ENCODE data around the gene RND3. TPM values are rescaled to one million over a fixed set of nuclear protein-coding genes. Genes with fewer than 3 reads are reported as not detected.

RND3 gene
- total RNA-seq, 1 donor from 2014 or later, result 92.8 TPM

DNA sequence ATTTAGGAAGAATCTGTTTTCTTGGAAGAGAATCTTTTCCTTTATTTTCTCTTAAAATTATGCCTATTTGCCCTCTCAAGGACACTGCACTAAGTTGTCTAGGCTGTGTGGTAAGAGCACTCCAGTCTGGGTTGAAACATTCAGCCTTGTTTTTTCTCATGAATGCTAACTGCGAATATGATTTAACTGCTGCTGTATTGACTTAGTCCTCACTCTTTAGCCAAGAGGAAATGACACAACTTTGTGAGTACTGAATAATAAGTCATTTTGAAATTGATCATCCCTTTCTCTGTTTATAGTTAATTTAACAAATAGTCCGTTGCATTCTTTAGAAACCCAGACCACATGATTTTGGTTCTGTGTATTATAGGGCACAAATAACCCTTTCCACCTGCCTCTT is 4.5 kb upstream of the RND3 start:
- no peak for DNase-seq

DNA sequence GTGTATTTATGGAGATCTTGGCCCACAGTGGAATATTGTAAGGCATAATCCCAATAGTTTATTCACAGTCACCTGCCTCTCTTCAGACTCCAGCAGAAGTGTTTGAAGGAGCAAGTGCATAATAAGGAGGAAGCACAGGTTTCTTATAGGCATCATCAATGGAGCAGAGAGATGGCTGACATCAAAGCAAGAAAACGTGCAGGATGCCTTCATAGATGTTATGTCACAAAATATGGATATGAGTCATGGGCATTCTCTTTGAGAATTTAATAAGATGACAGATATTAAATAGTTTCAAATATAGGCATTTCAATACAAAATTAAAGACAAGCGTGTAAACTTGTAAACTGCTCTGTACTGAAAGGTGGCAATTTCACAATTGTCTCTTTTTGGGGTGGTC is 4.0 kb upstream of the RND3 start:
- no peak for DNase-seq

DNA sequence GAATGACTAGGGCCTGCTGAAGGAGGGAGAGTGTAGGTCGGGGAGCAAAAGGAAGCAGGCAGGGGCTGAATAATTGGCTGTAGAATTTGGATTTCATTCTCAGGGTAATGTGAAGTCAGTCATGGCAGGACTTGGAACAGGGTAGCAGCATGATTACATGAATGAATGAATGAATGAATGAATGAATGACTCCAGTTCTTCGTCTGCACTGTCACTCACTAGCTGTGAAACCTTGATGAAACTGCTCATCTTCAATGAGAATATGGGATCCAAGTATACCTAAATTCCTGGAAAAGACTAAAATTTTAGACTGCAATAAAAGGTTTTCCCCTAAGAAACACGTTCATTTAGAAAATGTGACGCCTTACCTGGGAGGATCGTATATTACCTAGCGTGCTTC is 3.0 kb upstream of the RND3 start:
- no peak for DNase-seq

DNA sequence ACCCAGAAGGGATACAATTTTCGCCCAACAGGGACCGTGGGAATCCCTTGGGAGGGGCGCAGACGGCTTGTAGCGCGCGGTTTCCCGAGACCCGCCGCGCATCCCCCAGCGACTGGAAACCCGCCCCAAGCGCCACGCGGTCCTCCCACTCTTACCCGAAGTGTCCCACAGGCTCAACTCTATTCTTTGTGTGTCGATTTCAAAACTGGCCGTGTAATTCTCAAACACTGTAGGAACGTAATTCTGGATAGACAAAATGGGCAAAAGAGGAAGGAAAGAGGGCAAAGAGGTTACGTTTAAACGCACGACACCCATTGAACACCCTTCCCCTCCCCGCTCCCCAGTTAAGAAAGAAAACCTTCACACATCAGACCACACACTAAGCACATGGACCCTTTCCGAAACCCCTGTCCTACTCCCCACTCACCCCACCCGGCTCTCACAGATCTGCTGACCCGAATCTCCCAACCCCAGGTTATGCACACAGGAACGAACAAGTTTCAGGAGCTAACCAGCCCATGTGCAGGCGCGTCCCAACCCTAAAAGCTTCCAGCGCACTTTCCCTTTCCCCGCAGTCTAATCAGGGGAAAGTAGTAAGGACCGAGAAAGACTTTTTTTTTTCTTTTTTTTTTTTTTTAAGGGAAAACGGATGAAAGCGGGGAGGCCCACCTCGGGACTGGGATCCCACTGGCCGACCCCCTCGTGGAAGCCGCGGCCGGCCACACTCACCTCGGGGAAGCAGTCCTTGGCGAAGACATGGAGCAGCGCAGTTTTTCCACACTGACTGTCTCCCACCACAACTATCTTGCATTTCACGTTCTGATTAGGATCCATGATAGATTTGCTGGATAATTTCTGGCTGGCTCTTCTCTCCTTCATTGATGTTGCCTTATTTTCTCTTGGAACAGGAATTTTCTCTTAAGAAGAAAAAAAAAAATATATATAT is 655 bp downstream of the RND3 start:
- DNase-seq, result peak; percentile 55

DNA sequence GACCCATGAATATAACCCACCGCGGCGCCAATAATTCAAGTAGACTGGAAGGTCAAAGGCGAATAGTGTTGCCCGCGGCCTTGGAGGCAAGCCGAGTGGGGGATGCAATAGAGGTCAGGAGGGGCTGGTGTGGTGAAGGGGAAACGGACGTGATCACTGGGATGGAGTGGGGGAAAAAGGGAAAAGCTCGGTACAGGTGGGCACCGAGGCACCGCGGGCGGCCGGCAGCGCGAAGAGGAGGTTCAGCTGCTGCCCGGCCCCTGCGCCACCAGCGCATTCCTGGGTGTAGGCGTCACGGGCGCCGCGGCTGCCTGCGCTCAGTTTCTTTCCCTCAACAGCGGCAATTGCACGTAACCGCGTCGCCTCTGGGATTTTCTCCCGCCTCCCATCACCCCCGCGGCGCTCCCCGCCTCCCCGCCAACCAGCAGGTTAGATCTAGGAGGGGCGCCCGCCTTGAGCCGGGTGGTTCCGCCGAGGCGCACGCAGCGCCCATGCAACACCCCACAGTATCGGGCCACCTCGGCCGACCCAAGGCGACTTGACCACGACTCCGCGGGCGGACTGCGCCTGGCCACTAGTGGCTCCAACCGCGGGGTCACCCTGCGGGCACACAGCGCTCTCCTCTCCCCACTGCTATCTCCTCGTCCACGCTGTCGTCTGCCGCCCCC is 1.5 kb downstream of the RND3 start:
- DNase-seq, result peak; percentile 34

DNA sequence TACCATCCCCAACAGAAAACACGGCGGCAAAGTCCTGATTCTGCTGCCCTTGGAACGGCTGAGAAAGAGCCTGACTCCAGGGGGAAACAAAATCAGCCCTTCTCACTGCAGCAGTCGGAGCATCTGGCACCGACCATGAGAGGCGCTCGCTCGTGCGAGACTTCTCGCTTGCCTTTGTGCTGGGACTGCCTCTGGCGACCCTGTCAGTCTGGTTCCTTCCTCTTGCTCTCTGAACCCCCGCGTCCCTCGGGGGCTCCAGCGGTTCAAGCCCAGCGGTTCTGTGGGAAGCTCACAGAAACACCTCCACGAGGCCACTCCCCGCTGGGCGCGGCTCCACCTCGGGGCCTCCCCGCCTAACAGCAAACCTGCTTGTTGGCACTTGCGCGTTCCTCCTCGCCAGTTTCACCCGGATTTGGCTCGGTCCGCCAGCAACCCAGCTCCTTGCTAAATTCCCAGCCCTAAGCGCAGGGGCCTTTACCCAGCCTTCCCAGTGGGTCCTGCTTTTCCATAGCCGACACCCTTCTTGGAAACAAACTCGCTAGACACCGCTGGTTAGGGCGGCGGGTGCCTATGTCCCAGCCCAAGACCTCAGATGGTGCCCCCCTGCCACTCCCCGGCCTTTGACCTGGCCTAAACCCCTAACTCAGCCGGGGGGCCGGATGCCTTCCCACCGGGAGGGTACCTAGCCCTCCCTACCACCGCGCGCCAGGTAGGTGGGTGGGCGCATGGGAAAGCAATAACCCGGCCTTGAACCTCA is 2.2 kb downstream of the RND3 start:
- DNase-seq, result peak; percentile 87

DNA sequence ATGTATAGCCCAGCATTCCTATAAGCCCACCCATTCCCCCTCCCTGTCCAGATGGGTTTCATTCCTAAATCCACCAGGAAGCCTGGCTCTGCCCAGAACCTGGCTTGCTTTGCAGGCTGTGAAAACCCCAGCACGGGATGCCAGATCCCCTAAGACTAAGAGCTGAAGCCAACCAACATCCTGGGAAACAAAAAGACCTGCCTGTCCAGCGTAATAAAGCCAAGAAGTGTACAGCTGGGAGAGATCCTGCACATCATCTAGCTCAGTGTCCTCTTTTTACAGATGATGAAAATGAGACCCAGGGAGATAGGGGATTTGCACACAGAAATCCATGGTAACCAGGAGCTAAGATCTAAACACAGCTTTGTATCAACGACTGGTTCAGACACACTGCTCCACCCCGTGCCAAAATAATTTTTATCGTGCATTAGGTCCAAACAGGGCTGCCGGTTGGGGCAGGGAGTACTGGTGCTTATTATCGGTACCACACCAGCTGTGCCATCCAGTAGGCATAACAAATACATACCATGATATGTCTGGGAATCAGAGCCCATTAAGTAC is 2.9 kb downstream of the RND3 start:
- peak; percentile 44 for DNase-seq

DNA sequence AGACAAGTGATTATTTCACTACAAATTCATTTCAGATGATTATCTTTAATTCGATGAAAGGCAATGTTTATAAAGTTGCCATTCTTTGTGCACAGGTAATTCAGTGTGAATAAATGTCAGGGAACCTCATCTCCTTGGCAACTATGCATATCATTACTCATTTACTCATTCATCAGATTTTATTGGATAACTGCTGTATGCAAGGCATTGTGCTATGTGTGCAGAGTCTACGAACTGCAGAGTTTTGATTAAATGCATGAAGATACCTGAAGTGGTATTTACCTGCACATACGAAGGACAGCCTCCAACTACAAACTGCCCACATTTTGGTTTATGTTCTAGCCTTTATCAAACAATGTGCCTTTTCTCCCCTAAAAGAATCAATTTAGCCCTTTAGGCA is 3.5 kb downstream of the RND3 start:
- no peak for DNase-seq

DNA sequence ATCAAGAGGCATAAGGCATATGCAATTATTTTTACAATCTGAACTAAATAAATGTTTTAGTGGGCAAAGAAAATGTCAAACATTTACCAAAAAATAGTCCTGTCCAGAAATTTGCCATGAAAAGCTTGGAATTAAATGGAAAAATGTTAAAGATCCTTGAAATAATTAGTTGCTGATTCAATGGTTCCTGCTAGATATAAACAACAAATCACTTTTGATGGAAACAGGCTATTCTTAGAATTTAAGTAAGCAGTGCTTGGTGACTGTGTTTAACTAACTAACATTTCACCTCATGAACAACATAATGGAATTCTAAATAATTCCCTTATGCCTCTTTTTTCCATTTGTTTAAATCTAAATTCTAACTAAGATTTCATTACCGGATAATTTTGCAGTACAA is 3.9 kb downstream of the RND3 start:
- no peak for DNase-seq

DNA sequence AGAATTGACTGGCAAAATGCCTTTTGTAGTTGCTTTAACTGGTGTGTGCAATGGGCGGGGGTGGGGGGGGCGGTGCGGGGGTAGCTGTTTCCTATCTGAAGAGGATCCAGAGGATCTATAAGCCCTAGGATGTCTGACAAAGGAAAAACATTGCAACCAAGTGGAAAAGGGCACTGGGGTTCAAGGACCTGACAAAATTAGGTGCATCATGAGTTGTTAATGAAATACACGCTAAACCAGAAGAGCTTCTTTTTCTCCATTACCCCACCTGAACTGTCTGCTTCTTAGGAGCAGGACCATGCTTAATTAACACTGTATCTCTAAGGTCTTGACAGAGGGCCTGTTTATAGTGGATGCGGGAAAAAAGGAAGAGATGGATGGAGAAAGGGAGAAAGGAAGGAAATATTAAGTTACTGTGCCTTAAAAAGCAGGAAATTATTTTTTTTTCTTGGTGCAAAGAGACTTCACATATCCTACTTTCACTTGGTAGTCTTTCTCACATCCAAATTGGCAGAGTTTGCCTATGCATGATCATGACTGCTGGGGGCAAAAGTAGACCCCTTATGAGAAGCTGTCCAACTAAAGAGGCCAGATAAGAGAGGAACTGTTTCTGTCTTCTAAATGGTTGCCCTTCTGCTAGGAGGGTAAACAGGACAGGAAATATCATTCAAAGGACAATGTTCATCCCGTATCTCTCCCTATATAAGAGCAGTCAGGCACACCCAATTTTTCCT is 4.6 kb downstream of the RND3 start:
- DNase-seq, result no peak

DNA sequence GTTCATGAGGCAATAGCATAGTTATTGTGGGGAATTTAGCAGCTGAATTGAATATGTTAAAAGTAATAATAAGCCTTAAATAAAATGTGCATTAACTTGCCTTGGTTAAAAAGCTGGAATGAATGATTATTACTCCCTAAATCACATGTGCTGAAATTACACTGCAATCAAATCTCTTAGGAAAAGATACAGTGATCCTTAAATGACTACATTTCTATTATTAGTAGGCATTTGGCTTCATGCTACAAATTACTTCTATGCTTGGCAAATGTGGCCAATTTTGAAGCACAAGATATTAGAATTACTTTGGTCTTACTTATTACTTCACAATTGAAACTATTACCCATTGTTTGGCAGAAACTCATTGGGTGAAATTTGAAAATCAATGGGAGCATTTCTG is 5.4 kb downstream of the RND3 start:
- peak; percentile 47 for DNase-seq

DNA sequence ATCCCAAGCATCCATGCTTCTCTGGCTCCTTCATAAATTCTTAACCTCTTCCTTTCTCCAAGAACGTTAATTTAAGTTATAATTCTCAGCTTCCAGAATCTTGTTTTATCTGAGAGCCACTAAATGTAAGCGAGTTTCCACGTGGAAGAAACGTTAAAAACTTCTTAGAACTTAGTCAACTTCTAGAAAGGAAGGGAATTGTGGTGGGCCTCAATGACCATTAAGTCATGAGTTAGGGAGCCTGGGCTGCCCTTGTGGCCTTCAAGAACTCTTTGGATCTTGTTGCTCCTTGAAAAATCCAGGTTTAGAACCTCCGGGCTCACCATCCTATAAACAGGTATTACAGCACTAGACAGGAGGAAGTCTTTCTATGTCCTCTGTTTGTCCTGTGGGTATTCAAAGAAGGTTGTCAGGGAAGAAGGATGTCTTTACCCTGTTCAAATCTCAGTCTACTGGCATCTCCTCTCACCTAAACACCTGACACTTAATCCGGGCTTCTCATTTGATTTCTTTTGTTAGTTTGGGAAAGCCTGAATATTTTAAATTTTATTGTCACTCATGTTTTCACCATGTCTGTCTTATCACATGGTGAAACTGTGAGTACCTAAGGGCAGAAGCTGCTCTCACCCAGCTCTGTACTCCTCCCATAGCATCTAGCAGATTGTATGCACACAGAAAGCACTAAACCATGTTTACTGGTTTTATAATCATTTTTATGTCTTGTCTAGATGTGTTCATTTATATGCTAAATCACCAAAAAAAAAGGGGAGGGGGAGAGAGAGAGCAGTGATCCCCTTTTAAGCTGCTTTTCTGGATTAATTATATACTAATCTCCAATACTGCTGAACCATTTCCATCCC is 6.3 kb downstream of the RND3 start:
- no peak for DNase-seq

DNA sequence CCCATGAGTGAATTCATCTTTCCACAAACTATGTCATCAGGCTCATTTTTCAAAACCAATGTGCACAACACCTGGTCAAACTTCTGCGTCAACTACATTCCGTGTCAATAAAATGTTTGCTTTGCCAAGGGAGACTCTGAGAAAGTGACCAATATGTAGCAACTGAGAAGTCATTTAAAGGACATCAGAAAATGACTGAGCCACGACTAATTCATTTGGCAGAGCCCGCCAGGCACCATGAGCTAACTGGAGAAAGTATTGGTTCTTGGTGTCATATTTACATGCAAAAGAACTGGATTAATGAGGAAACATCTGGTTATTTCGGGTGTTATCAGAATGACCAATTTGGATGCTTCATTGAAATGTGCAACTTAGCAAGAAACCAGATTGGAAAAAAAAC is 7.2 kb downstream of the RND3 start:
- DNase-seq, result no peak

DNA sequence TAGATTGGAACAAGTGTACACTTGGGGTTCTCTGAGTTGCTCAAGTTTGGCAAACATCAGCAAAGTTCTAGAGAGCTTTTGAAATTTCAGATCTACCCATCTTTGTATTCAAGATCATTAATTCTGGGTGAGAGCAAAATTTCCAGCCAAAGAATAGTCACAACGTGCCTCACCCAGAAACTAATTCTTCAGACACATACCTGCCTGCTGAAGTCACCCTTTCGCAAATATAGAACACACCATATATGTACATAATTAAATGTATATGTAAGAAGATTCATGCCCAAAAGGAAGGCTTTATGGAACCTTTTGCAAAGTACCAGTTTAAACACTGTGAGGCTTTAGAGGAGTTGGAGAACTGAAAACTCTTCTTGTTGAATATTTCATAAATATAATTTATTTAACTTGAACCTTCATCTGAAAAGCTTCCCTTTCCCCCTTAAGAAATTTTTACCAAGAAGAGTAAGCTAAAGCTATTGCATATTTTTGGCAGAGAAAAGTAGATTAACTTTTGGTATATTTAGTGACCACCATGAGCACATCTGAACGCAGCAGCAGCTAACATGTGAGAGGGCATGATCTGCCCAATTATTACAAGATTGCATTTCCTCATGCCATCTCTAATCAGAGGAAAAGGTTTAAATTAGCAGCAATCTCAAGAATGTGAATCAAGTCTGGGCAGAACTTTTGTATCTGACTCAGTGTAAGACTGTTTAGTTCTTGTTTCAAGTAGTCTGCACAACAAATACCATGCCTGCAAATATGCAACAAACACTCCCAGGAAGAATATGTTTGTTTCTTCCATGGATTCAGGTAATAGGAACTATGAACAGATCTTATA is 8.2 kb downstream of the RND3 start:
- no peak for DNase-seq

DNA sequence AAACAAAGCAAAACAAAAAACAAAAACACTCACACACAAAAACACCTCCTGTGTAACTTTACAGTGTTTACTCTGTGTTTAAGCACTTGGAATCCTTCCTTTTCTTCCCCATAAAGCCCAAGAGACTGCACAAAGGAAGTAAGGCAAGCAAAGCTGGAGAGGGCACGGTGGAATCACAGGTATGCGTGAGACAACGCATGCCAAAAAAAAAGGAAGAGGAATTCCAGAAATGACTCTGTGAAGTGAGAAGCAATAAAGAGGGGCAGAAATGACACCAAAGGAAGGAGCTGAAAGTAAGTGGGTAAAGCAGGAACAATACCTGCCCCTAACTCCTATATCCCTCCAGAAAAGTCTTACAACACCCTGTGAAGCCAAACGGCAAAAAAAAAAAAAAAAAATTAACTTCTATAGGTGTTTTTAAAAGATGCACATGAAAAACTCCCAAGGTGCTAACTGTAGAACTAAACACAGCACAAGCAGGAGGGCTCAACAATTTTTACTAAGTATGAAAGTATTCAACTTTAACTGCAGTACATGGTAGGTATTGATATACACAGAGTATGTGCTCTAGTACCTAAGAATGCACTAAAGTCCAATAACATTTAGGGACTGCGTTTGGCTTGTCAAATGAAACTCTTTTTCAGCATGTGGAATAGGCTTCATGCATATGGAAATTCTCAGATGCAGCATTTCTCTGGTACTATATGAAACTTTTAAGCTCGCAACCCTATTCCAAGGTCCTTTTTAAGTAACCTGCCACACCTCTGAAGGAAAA is 9.1 kb downstream of the RND3 start:
- DNase-seq, result no peak

DNA sequence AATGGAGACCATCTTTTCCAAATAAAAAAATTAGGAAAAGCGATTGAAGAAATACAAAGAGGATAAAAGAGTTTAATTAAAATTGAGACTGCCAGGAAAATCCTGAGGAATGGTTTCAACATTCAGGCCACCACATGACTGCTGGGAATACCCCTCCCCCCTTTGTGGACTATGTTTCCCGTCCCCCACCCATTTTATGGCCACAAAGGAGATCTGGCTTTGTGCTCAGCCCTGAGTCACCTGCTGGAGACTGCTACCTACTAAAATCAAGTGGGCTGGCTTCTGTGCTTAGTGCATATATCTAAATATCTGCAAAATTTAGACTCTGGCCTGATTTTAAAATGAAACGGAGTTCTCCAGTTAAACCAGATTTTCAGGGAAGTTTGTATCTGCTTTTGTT is 10.1 kb downstream of the RND3 start:
- no peak for DNase-seq

DNA sequence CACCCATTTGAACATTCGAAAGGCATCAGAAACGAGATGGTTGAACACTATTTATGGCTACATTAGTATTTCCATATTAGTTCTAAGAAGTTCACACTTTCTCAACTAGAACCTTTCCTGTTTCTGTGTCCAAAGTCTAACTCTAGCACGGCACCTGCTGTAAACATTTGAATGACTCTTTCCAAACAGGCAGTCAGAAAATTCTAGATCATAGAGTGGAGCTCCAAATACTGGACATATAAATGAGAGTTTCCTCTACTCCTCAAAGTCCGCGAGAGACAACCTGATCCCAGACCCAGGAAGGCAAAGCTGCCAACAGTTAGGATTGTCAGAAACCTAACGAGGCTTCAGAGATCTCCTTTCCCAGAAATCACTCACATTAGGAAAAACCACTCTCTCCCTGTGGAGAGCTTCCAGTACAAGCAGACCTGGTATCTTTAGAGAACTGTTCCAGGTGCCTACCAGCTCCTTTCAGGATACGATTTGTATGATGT is 10.6 kb downstream of the RND3 start:
- DNase-seq, result no peak

DNA sequence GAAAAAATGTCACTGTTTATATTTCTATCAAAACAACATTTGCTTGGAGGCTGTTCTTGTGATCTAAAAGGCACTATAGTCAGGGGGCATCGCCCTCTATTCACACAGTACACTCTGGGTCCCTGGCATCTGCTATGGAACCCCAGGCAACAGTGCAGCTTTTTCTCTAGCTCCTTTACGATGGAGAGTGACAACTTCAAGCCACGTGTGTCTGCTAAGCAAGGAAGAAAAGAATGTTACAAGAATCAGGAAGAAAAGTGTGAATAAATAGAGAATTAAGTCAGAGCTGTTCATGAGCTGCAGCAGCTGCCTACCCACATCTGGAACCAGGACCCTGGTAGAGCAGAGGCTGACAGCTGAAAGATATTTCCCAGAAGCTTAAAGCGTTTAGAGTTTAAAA is 11.2 kb downstream of the RND3 start:
- DNase-seq, result peak; percentile 41
